ENCODE data around the gene COL18A1. TPM values are rescaled to one million over a fixed set of nuclear protein-coding genes. Genes with fewer than 3 reads are reported as not detected.

COL18A1 gene
- total RNA-seq, 1 experiment from 2014 or later: 77.0 TPM

DNA sequence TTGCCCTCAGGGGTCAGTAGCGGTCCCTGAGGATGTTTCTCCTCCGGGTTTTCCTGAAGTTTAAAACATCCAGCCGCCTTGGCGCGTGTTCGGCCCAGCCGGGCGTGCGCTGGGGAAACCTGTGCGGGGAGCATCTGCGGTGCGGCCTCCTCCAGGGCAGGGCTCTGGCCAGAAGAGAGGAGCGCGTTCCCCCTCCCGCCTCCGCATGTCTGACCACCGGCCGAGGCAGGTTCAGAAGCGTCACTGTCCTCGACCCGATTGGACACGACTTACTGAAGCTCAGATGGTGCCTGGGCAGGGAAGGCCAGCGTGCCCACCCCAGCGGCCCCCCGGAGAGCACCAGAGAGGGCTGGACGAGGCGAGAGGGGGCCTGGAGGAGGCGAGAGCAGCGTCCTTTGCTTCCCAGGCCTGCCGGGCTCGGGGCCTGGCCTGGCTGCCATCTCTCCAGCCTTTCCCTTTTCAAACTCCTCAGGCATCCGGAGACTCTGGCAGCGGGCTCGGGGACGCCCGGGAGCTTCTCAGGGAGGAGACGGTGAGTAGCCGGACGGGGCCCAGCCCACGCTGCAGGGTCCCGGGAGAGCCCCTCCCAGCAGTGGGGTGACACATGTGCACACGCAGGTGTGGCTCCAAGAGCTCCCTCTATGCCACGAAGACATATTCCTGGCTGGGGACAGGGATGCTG lies 70.2 kb downstream of the COL18A1 start:
- Histone ChIP-seq H3K4me3 (ENCODE audit: low read length) (no peak overlapping the region), H3K9me3 (ENCODE audit: low read length) (no peaks in the 10 kb centered on the region), H3K4me1 (ENCODE audit: insufficient read depth, low read length) (peaks cover 15% of the 10 kb centered on the region), H3K9ac (ENCODE audit: low read length) (no peak overlapping the region), H3K27ac (ENCODE audit: low read length) (no peak overlapping the region), H3K4me2 (ENCODE audit: low read length) (no peak overlapping the region), H3K27me3 (ENCODE audit: low read length) (no peaks in the 10 kb centered on the region), H3K9me2 (replicated peaks; ENCODE audit: low read length) (no peaks in the 10 kb centered on the region), H3K36me3 (ENCODE audit: low read depth, low read length) (peaks cover 4% of the 10 kb centered on the region), H2AFZ (ENCODE audit: low read length) (no peak overlapping the region), H3F3A (ENCODE audit: low read length, unreplicated experiment) (no peaks in the 10 kb centered on the region), H3K79me2 (ENCODE audit: low read length) (no peaks in the 10 kb centered on the region), H4K20me1 (ENCODE audit: low read length) (no peaks in the 10 kb centered on the region)
- POLR2A ChIA-PET (ENCODE audit: unreplicated experiment): no interaction called here
- no peak for DNase-seq
- no TSS peak for BruUV-seq (replicated peaks)
- TF ChIP-seq CTCF (conservative IDR thresholded peaks at IDR 0.05; ENCODE audit: low read depth, low read length) (no peak), EZH2 (IDR thresholded peaks at IDR 0.05; ENCODE audit: low read length, unreplicated experiment) (no peak), EZH2phosphoT487 (IDR thresholded peaks at IDR 0.05; ENCODE audit: borderline replicate concordance, low read length) (no peak)
- intact Hi-C loops (cut with micrococcal nuclease): no loop called here
- no peak for ATAC-seq
- CTCF ChIA-PET: no interaction called here

GRCh38 chr21:45475797-45476570 lies 71.0 kb downstream of the COL18A1 start:
- no peak for TF ChIP-seq EZH2phosphoT487 (IDR thresholded peaks at IDR 0.05; ENCODE audit: borderline replicate concordance, low read length)
- TF ChIP-seq EZH2 (IDR thresholded peaks at IDR 0.05; ENCODE audit: low read length, unreplicated experiment): no peak
- no peak for TF ChIP-seq CTCF (conservative IDR thresholded peaks at IDR 0.05; ENCODE audit: low read depth, low read length)
- ChIA-PET POLR2A (ENCODE audit: unreplicated experiment) (no interaction called here), CTCF (interaction anchor here (0.6 kb wide), 1 partner anchor 342 kb away, joined by 3 read pairs; no protein-coding TSS in a partner anchor)
- BruUV-seq (replicated peaks): no TSS peak
- H3K36me3 ChIP-seq (ENCODE audit: low read depth, low read length): peaks cover 4% of the 10 kb centered on the region
- H3K27ac ChIP-seq (ENCODE audit: low read length): no peak overlapping the region
- no peaks in the 10 kb centered on the region for H3K9me2 ChIP-seq (replicated peaks; ENCODE audit: low read length)
- ATAC-seq (no peak), DNase-seq (no peak)
- H2AFZ ChIP-seq (ENCODE audit: low read length): no peak overlapping the region
- no peaks in the 10 kb centered on the region for H4K20me1 ChIP-seq (ENCODE audit: low read length)
- no peak overlapping the region for H3K4me2 ChIP-seq (ENCODE audit: low read length)
- H3K4me3 ChIP-seq (ENCODE audit: low read length): no peak overlapping the region
- intact Hi-C loops (cut with micrococcal nuclease): no loop called here
- no peaks in the 10 kb centered on the region for H3K27me3 ChIP-seq (ENCODE audit: low read length)
- peaks cover 9% of the 10 kb centered on the region for H3K4me1 ChIP-seq (ENCODE audit: insufficient read depth, low read length)
- no peaks in the 10 kb centered on the region for H3K79me2 ChIP-seq (ENCODE audit: low read length)
- no peaks in the 10 kb centered on the region for H3F3A ChIP-seq (ENCODE audit: low read length, unreplicated experiment)
- H3K9ac ChIP-seq (ENCODE audit: low read length): no peak overlapping the region
- H3K9me3 ChIP-seq (ENCODE audit: low read length): no peaks in the 10 kb centered on the region

DNA sequence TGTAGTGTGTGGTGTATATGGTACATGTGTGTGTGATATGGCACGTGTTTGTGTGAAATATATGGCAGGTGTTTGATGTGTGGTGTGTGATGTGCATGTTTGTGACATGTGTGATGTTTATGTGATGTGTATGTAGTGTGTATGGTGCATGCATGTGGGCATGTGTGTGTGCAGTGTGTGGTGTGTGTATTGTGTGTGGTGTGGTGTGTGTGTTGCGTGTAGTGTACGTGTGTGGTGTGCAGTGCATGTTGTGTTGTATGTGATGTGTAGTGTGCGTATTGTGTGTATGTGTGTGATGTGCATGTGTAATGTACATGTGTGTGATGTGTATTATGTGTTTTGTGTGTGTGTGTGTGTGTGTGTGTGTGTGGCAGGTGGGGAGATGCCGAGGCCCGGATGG lies 71.6 kb downstream of the COL18A1 start:
- Histone ChIP-seq H4K20me1 (ENCODE audit: low read length) (no peaks in the 10 kb centered on the region), H3K4me1 (ENCODE audit: insufficient read depth, low read length) (peaks cover 3% of the 10 kb centered on the region), H3K9me3 (ENCODE audit: low read length) (no peaks in the 10 kb centered on the region), H3K27ac (ENCODE audit: low read length) (no peak overlapping the region), H2AFZ (ENCODE audit: low read length) (no peak overlapping the region), H3K9me2 (replicated peaks; ENCODE audit: low read length) (no peaks in the 10 kb centered on the region), H3K4me2 (ENCODE audit: low read length) (no peak overlapping the region), H3F3A (ENCODE audit: low read length, unreplicated experiment) (no peaks in the 10 kb centered on the region), H3K36me3 (ENCODE audit: low read depth, low read length) (peaks cover 6% of the 10 kb centered on the region), H3K9ac (ENCODE audit: low read length) (no peak overlapping the region), H3K27me3 (ENCODE audit: low read length) (no peaks in the 10 kb centered on the region), H3K79me2 (ENCODE audit: low read length) (no peaks in the 10 kb centered on the region), H3K4me3 (ENCODE audit: low read length) (no peak overlapping the region)
- POLR2A ChIA-PET (ENCODE audit: unreplicated experiment): no interaction called here
- DNase-seq: no peak
- TF ChIP-seq EZH2phosphoT487 (IDR thresholded peaks at IDR 0.05; ENCODE audit: borderline replicate concordance, low read length): no peak
- TF ChIP-seq EZH2 (IDR thresholded peaks at IDR 0.05; ENCODE audit: low read length, unreplicated experiment): no peak
- TF ChIP-seq CTCF (conservative IDR thresholded peaks at IDR 0.05; ENCODE audit: low read depth, low read length): no peak
- no TSS peak for BruUV-seq (replicated peaks)
- CTCF ChIA-PET: no interaction called here
- ATAC-seq: no peak
- intact Hi-C loops (cut with micrococcal nuclease): no loop called here
